HG03432 (cell line): Measurements from ENCODE around the gene GNG10.
"Not testable (repeated sequence)": the region's sequence is repeated elsewhere in the genome, so short reads cannot be mapped to it uniquely, and the experiment has no call there.

Source experiments
- ATAC-seq: cut with Tn5 transposase; IDR thresholded peaks from one replicate; pipeline ENCODE4 v1.9.1; 2021; ENCODE audit warnings: mild to moderate bottlenecking, moderate library complexity; ENCODE audit not compliant: unreplicated experiment

The GNG10 gene

DNA sequence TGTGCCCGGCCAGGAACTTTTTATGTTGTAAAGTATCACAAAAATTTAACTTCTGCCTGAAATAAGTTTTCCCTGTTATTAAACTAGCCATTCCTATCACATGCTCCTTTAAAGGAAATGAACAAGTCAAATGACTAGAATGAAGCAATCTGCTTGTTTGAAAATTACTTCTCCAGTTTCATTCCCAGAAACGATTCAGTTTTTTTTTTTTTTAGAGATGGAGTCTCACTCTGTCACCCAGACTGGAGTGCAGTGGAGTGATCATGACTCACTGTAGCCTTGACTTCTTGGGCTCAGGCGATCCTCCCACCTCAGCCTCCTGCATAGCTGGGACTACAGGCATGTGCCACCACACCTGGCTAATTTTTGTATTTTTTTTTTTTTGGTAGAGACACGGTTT is 13.3 kb upstream of the GNG10 start:
- ATAC-seq: no peak

- ATAC-seq: no peak
Observed at GRCh38 chr9:111649016-111649415, 12.4 kb upstream of the GNG10 start.

GRCh38 chr9:111657051-111657450 is 4.4 kb upstream of the GNG10 start:
- no peak for ATAC-seq

DNA sequence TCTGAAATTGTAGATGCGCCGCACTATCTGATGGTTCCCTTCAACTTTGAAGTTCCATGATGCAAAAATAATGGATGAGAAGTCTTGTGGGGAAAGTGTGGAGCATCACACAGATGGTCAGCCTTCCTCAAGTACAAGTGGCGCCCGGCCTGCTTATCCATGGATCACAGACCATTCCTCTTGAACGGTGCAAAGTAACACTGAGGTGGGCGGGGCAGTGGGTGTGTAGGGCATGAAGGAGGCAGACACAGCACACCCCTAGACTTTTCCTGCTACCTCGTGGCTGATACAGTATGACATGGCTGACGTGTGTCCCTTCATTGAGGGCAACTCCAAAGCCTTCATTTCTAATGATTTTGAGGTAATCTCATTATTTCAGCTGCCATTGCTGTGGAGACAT is 2.5 kb upstream of the GNG10 start:
- ATAC-seq: no peak

DNA sequence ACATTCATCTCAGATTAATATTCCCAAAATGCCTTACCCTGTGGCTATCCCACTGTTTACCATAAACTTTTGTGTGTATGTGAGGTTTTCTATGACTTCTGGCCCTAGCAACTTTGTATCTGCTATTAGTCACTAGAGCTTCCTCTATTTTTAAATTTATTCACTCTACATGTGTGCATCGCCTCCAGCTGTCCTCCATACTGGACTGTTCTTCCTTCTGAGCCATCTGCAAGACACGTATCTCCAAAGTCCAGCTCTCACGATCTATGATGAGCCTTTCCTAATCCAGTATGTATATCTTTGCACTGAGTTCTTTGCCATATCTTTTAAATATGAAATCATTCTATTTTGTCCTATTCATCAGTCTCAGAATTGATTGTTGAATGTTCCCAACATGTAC is 1.7 kb upstream of the GNG10 start:
- no peak for ATAC-seq

- ATAC-seq: peak; percentile 34
Observed at GRCh38 chr9:111661802-111662521, 557 bp downstream of the GNG10 start.

- ATAC-seq: no peak
Observed at GRCh38 chr9:111662576-111663300, 1.3 kb downstream of the GNG10 start.

GRCh38 chr9:111663301-111663823 is 2.0 kb downstream of the GNG10 start:
- ATAC-seq: no peak

DNA sequence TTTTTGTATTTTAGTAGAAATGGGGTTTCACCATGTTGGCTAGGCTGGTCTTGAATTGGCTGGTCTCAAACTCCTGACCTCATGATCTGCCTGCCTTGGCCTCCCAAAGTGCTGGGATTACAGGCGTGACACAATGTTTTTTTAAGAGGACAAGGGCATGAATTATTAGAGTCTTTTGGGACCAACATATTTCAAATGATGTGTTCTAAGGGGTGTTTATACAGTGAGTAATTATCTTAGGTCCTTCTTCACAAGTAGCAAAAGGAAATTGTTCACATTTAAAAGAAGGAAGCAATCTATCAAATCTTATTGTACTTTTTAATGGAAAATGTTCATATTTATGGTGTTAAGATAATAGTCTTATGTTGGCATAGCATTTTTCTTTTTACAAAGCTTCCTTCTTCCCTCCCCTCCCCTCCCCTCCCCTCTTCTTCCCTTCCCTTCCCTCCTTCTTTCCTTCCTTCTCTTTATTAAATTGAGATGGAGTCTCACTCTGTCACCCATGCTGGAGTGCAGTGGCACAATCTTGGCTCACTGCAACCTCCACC is 6.7 kb downstream of the GNG10 start:
- no peak for ATAC-seq

- ATAC-seq: not testable (repeated sequence)
Observed at GRCh38 chr9:111668601-111669000, 7.2 kb downstream of the GNG10 start.

DNA sequence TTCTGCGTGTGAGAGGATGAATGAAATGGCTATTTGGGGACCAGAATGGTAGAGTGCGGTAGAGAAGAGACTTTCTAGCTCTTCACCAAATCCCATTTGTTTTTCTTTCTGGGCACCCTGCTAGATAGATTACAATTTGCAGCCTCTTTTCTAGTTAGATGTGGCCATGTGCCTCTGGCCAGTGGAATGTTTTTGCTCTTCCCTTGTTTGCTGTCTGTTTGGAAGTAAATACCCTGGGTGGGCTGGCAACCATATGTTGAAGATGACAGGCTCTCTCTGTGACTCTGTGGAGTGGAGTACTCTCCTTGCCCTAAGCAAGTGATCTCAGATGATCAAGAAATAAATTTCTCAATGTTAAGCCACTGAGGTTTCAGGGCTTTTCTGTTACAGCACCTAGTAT is 12.9 kb downstream of the GNG10 start:
- no peak for ATAC-seq

GRCh38 chr9:111676116-111676515 is 14.7 kb downstream of the GNG10 start:
- no peak for ATAC-seq

- no peak for ATAC-seq
Observed at GRCh38 chr9:111678293-111678692, 16.9 kb downstream of the GNG10 start.

GRCh38 chr9:111679199-111679598 is 17.8 kb downstream of the GNG10 start:
- ATAC-seq: no peak

DNA sequence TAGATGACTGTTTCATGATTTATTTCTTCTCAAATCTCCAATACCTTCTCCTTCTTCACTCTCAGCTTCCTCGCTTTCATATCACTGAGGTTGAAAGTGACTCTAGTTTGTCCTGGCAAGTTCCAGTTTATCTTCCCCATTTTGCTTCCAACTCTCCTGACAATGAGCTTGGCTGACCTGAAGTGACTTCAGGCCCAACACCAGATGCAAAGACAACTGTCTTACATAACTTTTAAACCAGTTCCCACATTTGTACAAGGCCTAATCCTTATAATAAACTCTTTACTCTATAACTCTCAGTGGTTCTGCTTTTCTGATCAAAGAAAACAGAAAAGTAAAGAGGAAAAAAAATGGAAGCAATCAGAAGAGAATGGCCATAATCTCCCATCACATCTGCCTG is 22.0 kb downstream of the GNG10 start:
- no peak for ATAC-seq

GRCh38 chr9:111691672-111692329 is 30.4 kb downstream of the GNG10 start:
- ATAC-seq: no peak

DNA sequence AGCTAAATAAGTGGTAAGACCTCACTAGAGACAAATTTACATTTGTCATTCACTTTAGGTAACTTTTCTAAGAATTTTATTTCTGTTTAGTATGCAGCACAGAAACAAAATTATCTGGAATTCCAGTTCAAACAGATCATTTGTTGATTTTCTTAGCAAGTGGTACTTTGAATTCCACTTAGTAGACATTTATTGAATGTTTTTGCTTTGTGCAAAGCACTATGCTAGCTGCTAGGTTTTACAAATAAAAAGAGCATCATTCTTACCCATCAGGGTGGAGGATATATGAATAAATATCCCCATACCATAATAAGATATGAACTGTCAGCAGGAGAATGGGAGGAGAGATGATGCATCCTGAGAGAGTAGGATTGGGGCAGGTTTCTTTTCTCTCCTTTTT is 35.4 kb downstream of the GNG10 start:
- no peak for ATAC-seq

DNA sequence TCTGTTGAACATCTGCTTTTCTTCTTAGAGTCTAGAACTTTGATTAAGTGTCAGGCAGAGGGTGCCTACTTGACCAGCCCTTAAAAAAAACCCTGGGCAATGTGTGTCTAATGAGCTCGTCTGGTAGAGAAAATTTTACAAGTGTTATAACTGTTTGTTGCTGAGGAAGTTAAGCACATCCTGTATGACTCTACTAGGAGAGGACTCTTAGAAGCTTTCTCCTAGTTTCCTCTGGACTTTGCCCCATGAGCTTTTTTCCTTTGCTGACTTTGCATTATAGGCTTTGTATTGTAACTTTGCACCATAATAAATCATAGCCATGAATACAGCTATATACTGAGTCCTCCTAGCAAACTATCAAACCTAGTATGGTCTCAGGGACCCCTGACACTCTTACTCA is 39.4 kb downstream of the GNG10 start:
- ATAC-seq: no peak

GRCh38 chr9:111704503-111704902 is 43.1 kb downstream of the GNG10 start:
- ATAC-seq: no peak

DNA sequence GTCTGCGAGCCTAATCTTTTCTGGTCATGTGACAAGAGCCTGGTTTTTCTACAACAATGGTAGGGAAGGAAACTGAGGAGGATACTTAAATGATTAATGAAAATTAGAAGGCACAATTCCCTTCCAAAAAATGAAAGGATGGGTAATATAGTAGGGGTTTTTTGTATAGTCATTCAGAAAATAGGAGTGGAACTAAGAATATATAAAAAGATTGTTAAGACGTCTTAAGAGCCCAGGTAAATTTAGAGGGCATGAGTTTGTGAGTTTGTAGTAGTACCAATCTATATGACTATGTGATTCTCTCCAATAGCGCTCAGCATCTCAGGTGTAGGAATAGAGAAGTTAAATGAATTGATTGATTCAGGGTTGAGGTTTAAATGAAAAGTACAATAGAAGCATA is 50.1 kb downstream of the GNG10 start:
- no peak for ATAC-seq

DNA sequence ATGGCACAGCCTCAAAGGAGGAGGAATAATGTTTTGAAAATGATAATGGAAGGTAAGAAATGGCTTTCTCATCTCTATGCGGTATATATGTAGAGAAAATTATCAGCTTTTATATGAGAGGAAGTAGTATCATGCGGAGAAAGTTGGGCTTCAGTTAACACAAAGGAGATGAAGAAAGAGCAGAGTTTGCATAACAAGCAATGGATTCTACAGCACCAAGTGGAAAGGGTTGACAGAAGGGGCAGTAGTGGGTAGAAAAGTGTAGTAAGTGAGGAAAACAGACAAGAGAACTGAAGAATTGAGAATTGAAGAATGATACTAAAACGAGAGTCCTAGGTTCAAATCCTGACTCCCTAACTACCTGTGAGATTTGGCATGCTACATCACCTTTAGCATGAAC is 51.0 kb downstream of the GNG10 start:
- no peak for ATAC-seq

GRCh38 chr9:111715471-111715870 is 54.1 kb downstream of the GNG10 start:
- no peak for ATAC-seq
